GM10248 (cell line): ENCODE results near the gene OVCA2.

Experiments used
- CTCF ChIA-PET: fragments of 300-600 bp; sonication (Branson Sonifier 250); formaldehyde crosslinking; extraction: SDS; loops from one replicate; lab custom pipeline; 2021; ENCODE audit warnings: antibody characterized with exemption; lab: Yijun Ruan, JAX
- POLR2A ChIA-PET: fragments of 350-650 bp; sonication (Branson Sonifier 250); formaldehyde crosslinking; extraction: SDS; loops from one replicate; lab custom pipeline; 2020; ENCODE audit warnings: antibody characterized with exemption; lab: Yijun Ruan, JAX
- DNase-seq: peaks from one replicate; pipeline ENCODE4 v3.0.0; 2012; ENCODE audit errors: extremely low spot score
- CTCF ChIP-seq: IDR thresholded peaks from 2 replicates; pipeline ENCODE4 v1.5.1; 2012; ENCODE audit warnings: mild to moderate bottlenecking, low read depth; ENCODE audit errors: extremely low read depth, missing control alignments, control extremely low read depth

The OVCA2 gene

GRCh38 chr17:2081564-2081963 is 39.7 kb downstream of the OVCA2 start:
- DNase-seq, result no peak
- ChIA-PET POLR2A (no interaction called here), CTCF (interaction anchor here (1.4 to 12.7 kb wide), 7 partner anchors 11 to 163 kb away, joined by 5 to 188 read pairs (median 8); partner anchors contain the start of gene HIC1)
- no peak for TF ChIP-seq CTCF

- ChIA-PET POLR2A (interaction anchor here (0.6 to 2.3 kb wide), 3 partner anchors 10 to 40 kb away, joined by 3 to 6 read pairs (median 3); no protein-coding TSS in a partner anchor), CTCF (interaction anchor here (1.3 to 12.7 kb wide), 9 partner anchors 7 to 185 kb away, joined by 4 to 188 read pairs (median 22); partner anchors contain the start of gene HIC1)
- DNase-seq, result no peak
- TF ChIP-seq CTCF, result no peak
These were observed 40.4 kb downstream of the OVCA2 start for GRCh38 chr17:2082003-2082781.

DNA sequence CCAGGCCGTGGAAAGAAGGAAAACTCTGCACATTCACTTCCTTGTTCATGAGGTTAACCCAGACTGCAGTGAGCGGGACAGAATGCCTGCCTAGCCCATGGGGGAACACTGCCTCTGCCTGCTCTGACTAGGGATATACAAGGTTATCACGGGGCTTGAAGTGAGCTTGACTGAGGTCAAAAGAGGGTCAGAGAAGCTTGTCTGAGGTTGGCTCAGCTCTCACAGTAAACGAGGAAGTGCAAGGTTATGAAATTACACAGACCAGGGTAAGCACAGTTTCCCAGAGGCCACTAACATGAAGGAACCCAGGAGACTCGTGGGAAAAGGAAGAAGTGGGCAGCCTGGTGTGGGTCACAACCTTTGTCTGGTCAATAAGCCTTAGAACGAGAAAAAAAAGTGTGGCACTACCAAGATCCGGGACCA is 41.8 kb downstream of the OVCA2 start:
- POLR2A ChIA-PET, result interaction anchor here (0.6 to 2.3 kb wide), 4 partner anchors 10 to 20 kb away, joined by 3 to 6 read pairs (median 4); no protein-coding TSS in a partner anchor
- CTCF ChIA-PET, result interaction anchor here (0.7 to 12.7 kb wide), 10 partner anchors 9 to 183 kb away, joined by 3 to 188 read pairs (median 14); partner anchors contain the start of gene HIC1
- DNase-seq, result peak; percentile 79
- TF ChIP-seq CTCF, result peak; percentile 31

GRCh38 chr17:2084036-2084765 is 42.4 kb downstream of the OVCA2 start:
- no peak for TF ChIP-seq CTCF
- DNase-seq, result no peak
- ChIA-PET POLR2A (interaction anchor here (0.5 to 2.3 kb wide), 4 partner anchors 13 to 170 kb away, joined by 3 to 6 read pairs (median 4); no protein-coding TSS in a partner anchor), CTCF (interaction anchor here (0.7 to 12.7 kb wide), 8 partner anchors 9 to 161 kb away, joined by 3 to 188 read pairs (median 28); partner anchors contain the start of gene HIC1)

GRCh38 chr17:2084766-2085647 is 43.2 kb downstream of the OVCA2 start:
- ChIA-PET CTCF (interaction anchor here (1.0 to 12.7 kb wide), 12 partner anchors 10 to 245 kb away, joined by 3 to 188 read pairs (median 23); partner anchors contain the start of gene HIC1), POLR2A (interaction anchor here (0.5 to 1.0 kb wide), 3 partner anchors 14 to 169 kb away, joined by 3 read pairs; no protein-coding TSS in a partner anchor)
- TF ChIP-seq CTCF, result no peak
- no peak for DNase-seq
